Measurements from ENCODE around the gene NAA16.
"Not testable (repeated sequence)": the region's sequence is repeated elsewhere in the genome, so short reads cannot be mapped to it uniquely, and the experiment has no call there.

NAA16 gene

GRCh38 chr13:41327994-41328790 lies 17.1 kb downstream of the NAA16 start:
- 97% methylated on average over 2 of the region's 3 CpGs for WGBS

GRCh38 chr13:41332829-41333228 lies 21.8 kb downstream of the NAA16 start:
- Histone ChIP-seq H3K9ac (ENCODE audit: low read depth, low read length) (no peak overlapping the region), H3K27me3 (ENCODE audit: insufficient read depth, low read length) (no peaks in the 10 kb centered on the region), H3K4me3 (ENCODE audit: low read length) (no peak overlapping the region), H3K9me3 (ENCODE audit: insufficient read depth, low read depth, low read length) (no peaks in the 10 kb centered on the region), H3K27ac (ENCODE audit: low read depth, low read length) (no peak overlapping the region), H3K36me3 (ENCODE audit: insufficient read depth, low read length) (peaks cover 94% of the 10 kb centered on the region), H3K4me1 (ENCODE audit: insufficient read depth, low read length) (no peaks in the 10 kb centered on the region)
- WGBS = no CpG with 5 or more reads among the region's 1 CpG

More at GRCh38 chr13:41327994-41328790, 17.1 kb downstream of the NAA16 start:
- Histone ChIP-seq H3K4me3 (ENCODE audit: low read length) (no peak overlapping the region), H3K9ac (ENCODE audit: low read depth, low read length) (no peak overlapping the region), H3K36me3 (ENCODE audit: insufficient read depth, low read length) (peaks cover 96% of the 10 kb centered on the region), H3K27me3 (ENCODE audit: insufficient read depth, low read length) (no peaks in the 10 kb centered on the region), H3K27ac (ENCODE audit: low read depth, low read length) (no peak overlapping the region), H3K9me3 (ENCODE audit: insufficient read depth, low read depth, low read length) (no peaks in the 10 kb centered on the region), H3K4me1 (ENCODE audit: insufficient read depth, low read length) (no peaks in the 10 kb centered on the region)

GRCh38 chr13:41334810-41335209 lies 23.7 kb downstream of the NAA16 start:
- Histone ChIP-seq H3K4me3 (ENCODE audit: low read length) (no peak overlapping the region), H3K9me3 (ENCODE audit: insufficient read depth, low read depth, low read length) (no peaks in the 10 kb centered on the region), H3K36me3 (ENCODE audit: insufficient read depth, low read length) (peaks cover 92% of the 10 kb centered on the region), H3K27me3 (ENCODE audit: insufficient read depth, low read length) (no peaks in the 10 kb centered on the region), H3K4me1 (ENCODE audit: insufficient read depth, low read length) (no peaks in the 10 kb centered on the region), H3K9ac (ENCODE audit: low read depth, low read length) (no peak overlapping the region), H3K27ac (ENCODE audit: low read depth, low read length) (no peak overlapping the region)
- WGBS = 94% methylated on average over 4 of the region's 4 CpGs

- Histone ChIP-seq H3K4me1 (ENCODE audit: insufficient read depth, low read length) (no peaks in the 10 kb centered on the region), H3K36me3 (ENCODE audit: insufficient read depth, low read length) (peaks cover 59% of the 10 kb centered on the region), H3K9me3 (ENCODE audit: insufficient read depth, low read depth, low read length) (no peaks in the 10 kb centered on the region), H3K9ac (ENCODE audit: low read depth, low read length) (no peak overlapping the region), H3K27ac (ENCODE audit: low read depth, low read length) (no peak overlapping the region), H3K4me3 (ENCODE audit: low read length) (no peak overlapping the region), H3K27me3 (ENCODE audit: insufficient read depth, low read length) (no peaks in the 10 kb centered on the region)
- WGBS = 89% methylated on average over 3 of the region's 4 CpGs
Measured at GRCh38 chr13:41344358-41344757, 33.3 kb downstream of the NAA16 start.

- no peaks in the 10 kb centered on the region for H3K27me3 ChIP-seq (ENCODE audit: insufficient read depth, low read length)
- H3K27ac ChIP-seq (ENCODE audit: low read depth, low read length) = no peak overlapping the region
- 90% methylated on average over 7 of the region's 9 CpGs for WGBS
- H3K9me3 ChIP-seq (ENCODE audit: insufficient read depth, low read depth, low read length) = no peaks in the 10 kb centered on the region
- no peak overlapping the region for H3K4me3 ChIP-seq (ENCODE audit: low read length)
- no peak overlapping the region for H3K9ac ChIP-seq (ENCODE audit: low read depth, low read length)
- H3K4me1 ChIP-seq (ENCODE audit: insufficient read depth, low read length) = no peaks in the 10 kb centered on the region
- peaks cover 52% of the 10 kb centered on the region for H3K36me3 ChIP-seq (ENCODE audit: insufficient read depth, low read length)
Measured at GRCh38 chr13:41345165-41345913, 34.3 kb downstream of the NAA16 start.

GRCh38 chr13:41345914-41346589 lies 35.0 kb downstream of the NAA16 start:
- H3K36me3 ChIP-seq (ENCODE audit: insufficient read depth, low read length) = peaks cover 52% of the 10 kb centered on the region
- H3K27ac ChIP-seq (ENCODE audit: low read depth, low read length) = no peak overlapping the region
- no peak overlapping the region for H3K4me3 ChIP-seq (ENCODE audit: low read length)
- no peaks in the 10 kb centered on the region for H3K27me3 ChIP-seq (ENCODE audit: insufficient read depth, low read length)
- 91% methylated on average over 9 of the region's 9 CpGs for WGBS
- no peaks in the 10 kb centered on the region for H3K9me3 ChIP-seq (ENCODE audit: insufficient read depth, low read depth, low read length)
- H3K4me1 ChIP-seq (ENCODE audit: insufficient read depth, low read length) = no peaks in the 10 kb centered on the region
- no peak overlapping the region for H3K9ac ChIP-seq (ENCODE audit: low read depth, low read length)

GRCh38 chr13:41352935-41353840 lies 42.1 kb downstream of the NAA16 start:
- H3K27ac ChIP-seq (ENCODE audit: low read depth, low read length) = no peak overlapping the region
- peaks cover 55% of the 10 kb centered on the region for H3K36me3 ChIP-seq (ENCODE audit: insufficient read depth, low read length)
- 54% methylated on average over 13 of the region's 14 CpGs for whole genome bisulfite sequencing
- no peak overlapping the region for H3K9ac ChIP-seq (ENCODE audit: low read depth, low read length)
- no peaks in the 10 kb centered on the region for H3K4me1 ChIP-seq (ENCODE audit: insufficient read depth, low read length)
- no peaks in the 10 kb centered on the region for H3K9me3 ChIP-seq (ENCODE audit: insufficient read depth, low read depth, low read length)
- no peaks in the 10 kb centered on the region for H3K27me3 ChIP-seq (ENCODE audit: insufficient read depth, low read length)
- H3K4me3 ChIP-seq (ENCODE audit: low read length) = no peak overlapping the region

GRCh38 chr13:41354416-41354815 lies 43.3 kb downstream of the NAA16 start:
- peaks cover 63% of the 10 kb centered on the region for H3K36me3 ChIP-seq (ENCODE audit: insufficient read depth, low read length)
- no peak overlapping the region for H3K27ac ChIP-seq (ENCODE audit: low read depth, low read length)
- no peaks in the 10 kb centered on the region for H3K27me3 ChIP-seq (ENCODE audit: insufficient read depth, low read length)
- H3K9me3 ChIP-seq (ENCODE audit: insufficient read depth, low read depth, low read length) = no peaks in the 10 kb centered on the region
- H3K9ac ChIP-seq (ENCODE audit: low read depth, low read length) = no peak overlapping the region
- H3K4me1 ChIP-seq (ENCODE audit: insufficient read depth, low read length) = no peaks in the 10 kb centered on the region
- H3K4me3 ChIP-seq (ENCODE audit: low read length) = no peak overlapping the region
- WGBS = 72% methylated on average over 4 of the region's 5 CpGs

- H3K27ac ChIP-seq (ENCODE audit: low read depth, low read length); H3K4me1 ChIP-seq (ENCODE audit: insufficient read depth, low read length); H3K27me3 ChIP-seq (ENCODE audit: insufficient read depth, low read length); H3K9me3 ChIP-seq (ENCODE audit: insufficient read depth, low read depth, low read length); H3K4me3 ChIP-seq (ENCODE audit: low read length); H3K9ac ChIP-seq (ENCODE audit: low read depth, low read length): not testable (repeated sequence)
- H3K36me3 ChIP-seq (ENCODE audit: insufficient read depth, low read length) = peaks cover 75% of the 10 kb centered on the region
- WGBS = 100% methylated on average over 2 of the region's 5 CpGs
Measured at GRCh38 chr13:41356385-41356648, 45.2 kb downstream of the NAA16 start.

- Histone ChIP-seq H3K36me3 (ENCODE audit: insufficient read depth, low read length) (peaks cover 80% of the 10 kb centered on the region), H3K27me3 (ENCODE audit: insufficient read depth, low read length) (no peaks in the 10 kb centered on the region), H3K9ac (ENCODE audit: low read depth, low read length) (no peak overlapping the region), H3K27ac (ENCODE audit: low read depth, low read length) (no peak overlapping the region), H3K4me3 (ENCODE audit: low read length) (no peak overlapping the region), H3K9me3 (ENCODE audit: insufficient read depth, low read depth, low read length) (no peaks in the 10 kb centered on the region), H3K4me1 (ENCODE audit: insufficient read depth, low read length) (no peaks in the 10 kb centered on the region)
- 98% methylated on average over 6 of the region's 6 CpGs for WGBS
Measured at GRCh38 chr13:41356786-41357185, 45.7 kb downstream of the NAA16 start.
